Measurements from ENCODE around the gene NHSL1. TPM values are rescaled to one million over a fixed set of nuclear protein-coding genes. Genes with fewer than 3 reads are reported as not detected.

NHSL1 gene
- total and polyA plus RNA-seq, 2 of the 8 experiments (the other 6 are each of a cell fraction or from before 2014, with no cell fraction given) = 7.2 to 32.4 TPM

DNA sequence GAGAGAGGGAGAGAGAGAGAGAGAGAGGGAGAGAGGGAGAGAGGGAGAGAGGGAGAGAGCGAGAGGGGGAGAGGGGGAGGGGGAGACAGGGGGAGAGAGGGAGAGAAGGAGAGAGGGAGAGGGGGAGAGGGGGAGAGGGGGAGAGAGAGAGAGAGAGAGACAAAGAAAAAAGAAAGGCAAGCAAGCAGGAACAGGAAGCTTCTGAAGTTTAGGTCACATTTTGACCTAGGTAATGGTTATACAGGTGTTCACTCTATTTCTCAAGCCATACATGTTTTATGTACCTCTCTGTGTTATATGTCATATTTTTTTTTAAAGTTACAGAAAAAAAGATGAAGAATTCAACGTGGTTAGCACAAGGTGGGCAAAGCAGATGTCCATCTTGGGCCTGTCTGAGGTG is 9.4 kb downstream of the NHSL1 start (continued):
- TF ChIP-seq CBX5 (IDR thresholded peaks at IDR 0.05; ENCODE audit: low read depth, low read length) = no peak
